IgD-negative memory B cell (primary cell): ENCODE data around the gene RHEB. TPM values are rescaled to one million over a fixed set of nuclear protein-coding genes. Genes with fewer than 3 reads are reported as not detected.
A peak's percentile ranks its signal among the peaks of the same experiment; 100 is the strongest.
"Not testable (repeated sequence)": the region's sequence is repeated elsewhere in the genome, so short reads cannot be mapped to it uniquely, and the experiment has no call there.

Source experiments
- H3K27ac Mint-ChIP-seq, 3 donors: one replicate each; pipeline ENCODE4 v1.8.0; 2020 to 2022; ENCODE audit warnings: mild to moderate bottlenecking in 3 of 3, mixed read lengths in 3 of 3, moderate library complexity in 1 of 3
- H3K27me3 Mint-ChIP-seq: one replicate; pipeline ENCODE4 v1.8.0; 2021; ENCODE audit warnings: mixed read lengths
- H3K36me3 Mint-ChIP-seq: one replicate; pipeline ENCODE4 v1.8.0; 2020; ENCODE audit warnings: mild to moderate bottlenecking, mixed read lengths
- H3K4me1 Mint-ChIP-seq, 3 donors: one replicate each; pipeline ENCODE4 v1.8.0; 2020 to 2022; ENCODE audit warnings: mixed read lengths in 3 of 3, mild to moderate bottlenecking in 1 of 3
- H3K4me3 Mint-ChIP-seq, 4 donors: one replicate each; pipeline ENCODE4 v1.8.0; 2020 to 2022; ENCODE audit warnings: mild to moderate bottlenecking in 4 of 4, mixed read lengths in 4 of 4, moderate library complexity in 3 of 4
- H3K9me3 Mint-ChIP-seq, 3 donors: one replicate each; pipeline ENCODE4 v1.8.0; 2020 to 2021; ENCODE audit warnings: mixed read lengths in 3 of 3, mild to moderate bottlenecking in 1 of 3
- polyA plus RNA-seq: library from polyadenylated mRNA; unstranded; fragments of 300-500 nt; fragmentation: Illumina TruSeq; gene quantifications from one replicate; pipeline ENCODE4 v1.2.3, GENCODE V29; 2021

The RHEB gene
- polyA plus RNA-seq, 1 donor from 2014 or later = 34.3 TPM

DNA sequence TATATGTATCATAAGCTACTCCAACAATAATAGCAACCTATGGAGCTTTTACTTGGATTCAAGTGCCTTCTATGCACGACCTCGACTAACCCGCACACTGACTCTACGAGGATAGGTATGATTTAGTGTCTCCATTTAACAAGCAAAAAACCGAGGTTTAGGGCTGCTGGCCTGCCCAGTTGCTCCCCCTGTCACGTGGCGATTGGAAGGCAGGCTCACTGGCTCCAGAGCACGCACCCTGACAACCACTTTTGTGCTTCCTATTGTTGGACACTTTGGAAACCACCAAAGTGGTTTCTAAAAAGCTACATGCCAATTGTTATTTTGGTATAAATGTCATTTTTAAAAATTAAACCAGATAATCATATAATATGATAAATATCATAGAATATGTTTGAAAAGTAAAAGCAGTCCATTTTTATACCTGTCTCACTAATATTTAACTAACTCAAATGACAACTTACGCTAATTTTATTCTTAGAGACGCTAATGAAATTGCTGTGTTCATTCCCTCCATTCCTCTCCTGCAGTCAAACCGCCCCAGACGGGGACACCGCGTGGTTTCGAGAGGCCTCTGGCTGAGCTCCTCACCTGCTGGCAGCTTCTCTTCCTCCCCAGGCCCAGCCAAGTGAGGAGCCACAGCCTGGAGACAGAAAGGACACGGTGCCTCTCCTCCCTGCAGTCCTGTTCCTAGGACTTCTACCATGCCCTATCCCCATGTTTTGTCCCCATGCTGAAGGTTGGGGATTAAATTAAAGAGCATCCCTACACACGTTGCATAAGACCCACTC lies 22.2 kb upstream of the RHEB start:
- Mint-ChIP-seq H3K9me3 (peaks cover 0 to 3% (median 2%) of the 10 kb centered on the region in 3 donors), H3K36me3 (no peaks in the 10 kb centered on the region), H3K27me3 (peaks cover 15% of the 10 kb centered on the region), H3K27ac (no peak overlapping the region), H3K4me1 (peaks cover 0 to 2% (median 0%) of the 10 kb centered on the region in 3 donors), H3K4me3 (no peak overlapping the region)

DNA sequence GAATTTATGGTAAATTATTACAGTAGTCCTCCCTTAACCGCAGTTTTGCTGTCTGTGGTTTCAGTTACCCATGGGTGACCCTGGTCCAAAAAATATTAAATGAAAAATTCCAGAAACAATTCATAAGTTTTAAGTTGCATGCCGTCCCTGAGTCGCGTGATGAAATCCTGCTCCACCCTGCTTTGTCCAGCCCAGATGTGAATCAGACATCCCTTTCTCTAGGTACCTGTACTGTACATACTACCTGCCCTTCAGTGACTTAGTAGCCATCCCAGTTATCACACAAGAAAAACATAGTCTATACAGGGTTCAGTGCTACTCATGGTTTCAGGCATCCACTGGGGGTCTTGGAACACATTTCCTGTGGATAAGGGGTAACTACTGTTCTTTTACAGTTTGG lies 20.5 kb upstream of the RHEB start:
- Mint-ChIP-seq H3K27me3 (peaks cover 14% of the 10 kb centered on the region), H3K4me3 (no peak overlapping the region), H3K27ac (no peak overlapping the region)

DNA sequence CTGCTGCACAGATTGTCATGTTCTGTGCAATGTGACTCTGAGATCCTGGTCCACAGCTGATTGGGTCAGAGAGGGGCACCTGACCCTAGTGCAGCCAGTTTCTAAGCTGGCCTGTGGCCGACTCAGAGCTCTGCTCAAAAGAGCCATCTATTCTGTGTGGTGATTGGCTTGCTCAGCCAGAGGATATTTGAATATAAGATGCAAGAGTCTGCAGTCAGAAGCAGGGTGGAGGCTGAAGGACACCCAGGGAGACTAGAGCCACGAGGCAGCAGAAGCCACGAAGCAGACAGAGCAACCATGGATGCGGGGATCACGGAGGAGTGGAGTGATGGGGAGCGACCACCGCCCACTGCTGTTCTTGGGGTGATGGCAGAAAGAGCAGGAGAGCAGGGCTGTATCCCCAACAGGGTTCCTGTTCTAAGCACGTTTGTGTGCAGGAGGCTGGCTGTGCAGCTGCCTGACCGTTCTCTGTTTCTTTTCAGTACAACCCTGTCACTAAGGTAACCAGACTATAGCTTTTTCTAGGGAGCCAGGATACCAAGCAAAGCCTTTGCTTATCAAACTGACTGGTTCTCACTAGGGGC lies 19.5 kb upstream of the RHEB start:
- Mint-ChIP-seq H3K27ac (no peak overlapping the region), H3K36me3 (peaks cover 3% of the 10 kb centered on the region), H3K4me1 (peaks cover 0 to 5% (median 0%) of the 10 kb centered on the region in 3 donors), H3K4me3 (no peak overlapping the region), H3K27me3 (peaks cover 13% of the 10 kb centered on the region), H3K9me3 (peaks cover 1 to 9% (median 5%) of the 10 kb centered on the region in 3 donors)

More for the DNA sequence above, 20.5 kb upstream of the RHEB start:
- peaks cover 3% of the 10 kb centered on the region for H3K36me3 Mint-ChIP-seq
- H3K4me1 Mint-ChIP-seq = peaks cover 0 to 5% (median 0%) of the 10 kb centered on the region in 3 donors
- peaks cover 1 to 9% (median 5%) of the 10 kb centered on the region in 3 donors for H3K9me3 Mint-ChIP-seq

DNA sequence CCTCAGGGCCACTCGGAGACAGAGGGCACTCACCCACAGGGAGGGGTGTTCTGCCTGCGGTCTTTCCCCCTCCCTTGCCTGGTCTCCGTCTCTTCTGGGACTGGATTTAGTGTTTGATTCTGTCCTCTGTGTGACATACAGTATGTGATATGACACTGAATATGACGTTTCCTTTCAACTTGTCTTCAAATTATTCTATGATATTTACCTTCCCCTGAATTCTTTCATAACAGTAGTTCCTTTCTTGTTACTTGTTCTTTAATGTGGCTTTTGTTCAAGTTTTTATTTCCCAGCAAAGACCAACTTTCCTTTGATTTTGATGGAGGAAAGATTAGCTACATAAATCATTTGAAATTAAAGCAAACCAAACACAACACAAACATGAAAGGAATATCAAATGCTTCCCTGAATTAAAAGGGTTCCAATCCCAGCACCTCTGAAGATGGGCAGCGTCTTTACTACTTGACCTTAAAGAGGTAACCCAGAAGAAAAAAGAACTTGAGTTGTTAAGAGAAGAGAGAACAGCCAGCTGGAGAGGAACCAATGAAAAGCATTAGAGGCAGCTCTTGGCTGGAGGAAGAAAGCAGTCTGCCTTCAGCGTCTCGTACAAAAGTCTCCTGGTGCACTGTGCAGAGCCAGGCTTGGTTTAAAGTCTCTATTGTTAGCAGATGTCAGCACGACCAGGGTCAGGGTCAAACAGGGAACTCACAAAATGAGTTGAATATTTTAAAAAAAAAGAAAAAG lies 18.3 kb upstream of the RHEB start:
- H3K27ac Mint-ChIP-seq = no peak overlapping the region
- peaks cover 13% of the 10 kb centered on the region for H3K27me3 Mint-ChIP-seq

DNA sequence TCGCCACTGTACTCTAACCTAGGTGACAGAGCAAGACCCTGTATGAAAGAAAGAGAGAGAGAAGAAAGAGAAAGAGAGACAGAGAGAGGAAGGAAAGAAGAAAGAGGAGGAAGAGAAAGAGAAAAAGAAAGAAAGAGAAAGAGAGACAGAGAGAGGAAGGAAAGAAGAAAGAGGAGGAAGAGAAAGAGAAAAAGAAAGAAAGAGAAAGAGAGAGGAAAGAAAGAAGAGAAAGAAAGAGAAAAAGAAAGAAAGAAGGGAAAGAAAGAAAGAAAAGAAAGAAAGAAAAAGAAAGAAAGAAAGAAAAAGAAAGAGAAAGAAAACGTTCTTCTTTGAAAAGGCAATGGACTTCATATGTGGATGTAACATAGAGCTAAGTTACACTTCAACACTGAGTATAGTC lies 16.5 kb upstream of the RHEB start:
- Mint-ChIP-seq H3K27me3 (peaks cover 11% of the 10 kb centered on the region), H3K9me3 (peaks cover 1 to 16% (median 14%) of the 10 kb centered on the region in 3 donors)
- not testable (repeated sequence) for H3K36me3 Mint-ChIP-seq, H3K4me3 Mint-ChIP-seq, H3K27ac Mint-ChIP-seq, H3K4me1 Mint-ChIP-seq

More for the DNA sequence above, 18.3 kb upstream of the RHEB start:
- Mint-ChIP-seq H3K36me3 (peaks cover 3% of the 10 kb centered on the region), H3K4me1 (peaks cover 0 to 5% (median 0%) of the 10 kb centered on the region in 3 donors), H3K9me3 (peaks cover 1 to 9% (median 6%) of the 10 kb centered on the region in 3 donors), H3K4me3 (peak overlapping the region in 1 of 4 donors; percentile 40)

DNA sequence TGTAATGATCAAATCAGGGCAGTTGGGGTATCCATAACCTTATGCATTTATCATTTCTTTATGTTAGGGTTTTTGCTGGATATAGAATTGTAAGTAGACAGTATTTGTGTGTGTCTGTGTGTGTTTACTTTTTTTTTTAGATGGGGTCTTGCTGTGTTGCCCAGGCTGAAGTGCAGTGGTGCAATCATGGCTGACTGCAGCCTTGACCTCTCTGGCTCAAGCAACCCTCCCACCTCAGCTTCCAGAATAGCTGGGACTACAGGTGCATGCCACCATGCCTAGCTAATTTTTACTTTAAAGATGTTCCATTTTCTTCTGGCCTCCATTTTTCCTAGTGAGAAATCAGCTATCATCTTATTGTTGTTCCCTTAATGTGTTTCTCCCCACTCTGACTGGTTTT lies 10.1 kb upstream of the RHEB start:
- H3K4me1 Mint-ChIP-seq = no peaks in the 10 kb centered on the region
- H3K4me3 Mint-ChIP-seq = no peak overlapping the region
- H3K27me3 Mint-ChIP-seq = no peaks in the 10 kb centered on the region
- no peak overlapping the region for H3K27ac Mint-ChIP-seq
- peaks cover 0 to 23% (median 21%) of the 10 kb centered on the region in 3 donors for H3K9me3 Mint-ChIP-seq
- H3K36me3 Mint-ChIP-seq = peaks cover 1% of the 10 kb centered on the region

DNA sequence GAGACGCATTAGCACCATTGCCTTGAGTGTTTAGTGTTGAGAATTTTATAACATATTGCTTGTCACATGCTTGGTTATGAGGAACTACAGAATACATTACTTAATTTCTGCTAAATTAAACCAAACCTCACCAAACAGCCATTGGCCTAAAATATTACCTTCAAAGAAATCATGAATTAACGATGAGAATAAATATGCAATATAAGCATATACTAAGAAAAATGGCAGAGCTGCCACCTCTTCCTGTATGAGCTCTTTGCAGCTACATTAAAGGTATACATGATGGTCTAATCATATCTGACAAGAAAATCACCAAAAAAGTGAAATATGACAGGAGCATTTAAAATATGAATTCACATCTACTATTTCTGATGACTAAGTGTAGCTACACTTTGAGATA lies 5.2 kb upstream of the RHEB start:
- peaks cover 0 to 4% (median 0%) of the 10 kb centered on the region in 3 donors for H3K4me1 Mint-ChIP-seq
- H3K9me3 Mint-ChIP-seq = peaks cover 0 to 6% (median 5%) of the 10 kb centered on the region in 3 donors
- no peak overlapping the region for H3K27ac Mint-ChIP-seq
- no peak overlapping the region for H3K4me3 Mint-ChIP-seq
- no peaks in the 10 kb centered on the region for H3K36me3 Mint-ChIP-seq
- H3K27me3 Mint-ChIP-seq = no peaks in the 10 kb centered on the region

DNA sequence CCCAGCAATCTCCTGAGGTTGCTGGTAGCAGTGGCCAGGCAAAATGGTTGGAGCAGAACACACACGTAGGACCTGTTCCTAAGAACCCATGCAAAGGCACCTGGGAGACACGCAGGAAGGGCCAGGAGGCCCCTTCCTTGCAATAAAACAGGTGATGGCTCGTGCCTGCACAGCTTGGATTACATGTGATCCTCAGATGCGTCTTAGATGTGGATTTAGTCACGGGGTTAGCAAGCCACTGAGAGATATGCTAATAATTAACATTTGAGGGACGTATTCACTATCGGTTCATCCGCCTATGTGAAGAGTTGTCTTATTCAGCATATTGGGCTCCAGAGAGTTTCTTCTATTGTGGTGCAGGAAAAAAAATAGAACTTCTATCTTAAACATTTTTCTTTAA lies 4.6 kb upstream of the RHEB start:
- Mint-ChIP-seq H3K4me3 (no peak overlapping the region), H3K36me3 (no peaks in the 10 kb centered on the region), H3K4me1 (peaks cover 0 to 4% (median 0%) of the 10 kb centered on the region in 3 donors), H3K27me3 (no peaks in the 10 kb centered on the region), H3K9me3 (peaks cover 0 to 5% (median 3%) of the 10 kb centered on the region in 3 donors), H3K27ac (no peak overlapping the region)

DNA sequence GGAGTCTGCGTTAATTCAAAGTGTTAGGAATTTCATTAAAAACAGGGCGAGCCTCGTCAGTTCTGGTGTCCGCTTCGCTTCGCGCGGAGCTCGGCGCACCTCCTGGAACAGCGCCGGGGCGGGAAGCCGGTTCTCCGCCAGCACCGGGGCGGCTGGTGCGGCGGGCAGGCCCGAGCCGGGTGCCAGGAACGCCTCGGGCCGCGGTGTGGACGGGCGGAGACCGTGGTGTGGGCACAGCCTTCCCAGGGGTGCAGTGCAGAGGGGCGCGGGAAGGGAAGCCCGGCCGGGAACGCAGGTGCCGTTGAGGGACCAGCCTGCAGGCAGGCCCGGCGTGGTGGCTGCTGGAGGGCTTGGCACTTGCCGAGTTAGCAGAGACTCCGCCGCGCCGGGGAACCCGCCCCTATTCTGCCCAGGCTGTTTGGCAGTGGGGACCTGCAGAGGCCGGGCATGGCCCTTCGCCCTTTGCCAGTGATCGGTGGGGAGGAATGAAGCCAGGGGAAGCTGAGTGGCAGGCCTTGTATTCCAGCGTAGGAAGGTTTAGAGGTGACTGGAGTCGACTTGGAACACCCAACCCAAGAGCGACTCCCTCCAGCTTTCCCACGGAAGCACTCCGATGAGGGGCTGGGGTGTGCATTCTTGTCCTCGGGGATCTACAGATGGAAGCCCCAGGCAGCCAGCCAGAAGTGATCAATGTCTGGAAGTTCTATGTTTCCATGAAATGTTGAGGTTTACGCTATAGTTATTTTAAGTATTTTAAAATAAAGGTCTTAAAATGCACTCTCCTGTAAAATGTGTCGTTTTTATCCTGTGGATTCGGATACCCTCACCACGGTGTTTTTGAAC lies 945 bp upstream of the RHEB start:
- peak overlapping the region in 2 of 3 donors; percentile 94 to 100 for H3K27ac Mint-ChIP-seq
- H3K27me3 Mint-ChIP-seq = no peaks in the 10 kb centered on the region
- H3K4me1 Mint-ChIP-seq = peaks cover 21 to 27% (median 21%) of the 10 kb centered on the region in 3 donors

DNA sequence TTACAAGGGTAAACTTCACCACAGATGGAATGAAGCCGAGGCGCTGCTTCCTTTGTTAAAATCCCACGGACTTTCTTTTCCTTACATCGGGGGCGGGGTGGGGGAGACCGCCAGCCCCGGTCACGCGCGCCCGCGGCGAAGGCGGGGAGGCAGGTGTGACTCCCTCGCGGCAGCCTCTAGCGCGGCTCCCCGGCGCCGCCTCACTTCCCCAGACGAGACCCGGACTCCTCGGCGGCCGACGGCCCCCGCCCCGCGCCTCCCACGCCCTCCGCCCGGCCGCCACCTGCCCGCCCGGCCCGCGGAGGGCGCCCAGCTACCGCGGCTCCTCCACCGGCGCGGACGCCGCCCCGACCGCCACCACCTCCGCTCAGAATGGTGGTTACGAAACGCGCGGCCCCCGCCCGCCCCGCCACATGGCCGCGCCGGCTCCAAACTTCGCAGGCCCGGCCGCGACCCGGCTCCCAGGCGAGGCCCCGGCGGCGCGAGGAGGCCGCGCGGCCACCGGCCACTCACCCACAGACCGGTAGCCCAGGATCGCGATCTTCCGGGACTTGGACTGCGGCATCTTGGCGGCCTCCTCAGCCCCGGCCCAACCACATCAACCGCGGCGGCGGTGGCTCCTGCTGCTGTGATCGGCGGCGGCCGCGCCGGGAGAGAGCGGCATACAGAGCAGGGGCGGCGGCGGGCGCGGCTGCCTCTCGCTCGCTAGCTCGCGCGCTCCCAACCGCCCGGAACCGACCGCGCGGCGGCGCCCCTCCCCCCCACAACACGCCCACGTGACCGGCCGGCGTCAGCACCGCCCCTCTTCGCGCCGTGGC lies 539 bp downstream of the RHEB start:
- not testable (repeated sequence) for H3K27me3 Mint-ChIP-seq, H3K36me3 Mint-ChIP-seq, H3K9me3 Mint-ChIP-seq
- Mint-ChIP-seq H3K4me1 (peaks cover 25 to 38% (median 32%) of the 10 kb centered on the region in 3 donors), H3K27ac (peak overlapping the region; percentile 94 to 100 (median 98)), H3K4me3 (peak overlapping the region; percentile 90 to 96 (median 95))

More for the DNA sequence above, 945 bp upstream of the RHEB start:
- Mint-ChIP-seq H3K4me3 (peak overlapping the region; percentile 86 to 96 (median 92)), H3K36me3 (no peaks in the 10 kb centered on the region), H3K9me3 (no peaks in the 10 kb centered on the region)

DNA sequence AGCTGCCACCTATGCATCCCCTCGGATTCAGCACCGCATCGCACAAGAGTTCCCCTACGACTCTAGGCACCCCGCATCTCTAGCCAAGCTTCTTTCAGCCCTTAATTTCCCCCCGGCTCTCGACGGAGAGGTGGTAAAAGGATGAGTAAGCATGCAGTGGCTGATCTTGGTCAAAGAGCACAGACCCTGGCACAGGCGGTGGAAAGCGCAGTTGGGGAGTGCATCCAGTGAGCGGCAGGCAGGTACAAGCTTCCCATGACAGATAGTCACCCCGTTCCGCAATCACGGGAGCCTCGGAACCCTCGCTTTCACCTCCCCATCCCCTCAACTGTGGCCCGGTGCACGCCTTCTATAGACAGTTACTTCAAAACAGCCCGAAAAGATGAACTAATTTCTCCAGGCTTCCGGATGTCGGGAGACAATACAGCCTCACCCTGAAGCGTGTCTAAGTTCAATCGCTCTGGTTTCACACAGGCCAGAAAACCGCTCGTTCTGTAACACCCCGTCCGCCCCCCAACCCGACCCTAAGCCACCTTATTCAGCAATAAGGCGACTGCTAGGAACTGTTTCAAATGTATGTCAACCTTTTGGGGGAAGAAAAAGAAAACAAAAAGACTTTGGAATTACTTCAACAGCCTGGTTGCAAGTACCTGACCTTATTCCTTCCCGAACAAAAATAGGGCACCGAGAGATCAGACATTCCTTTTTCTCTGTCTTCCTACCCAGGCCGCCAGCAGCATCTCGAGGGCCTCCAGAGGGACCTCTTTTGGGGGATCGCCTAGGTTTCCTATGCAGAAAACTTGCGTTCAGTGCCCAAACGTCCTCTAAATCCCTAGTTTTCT lies 1.4 kb downstream of the RHEB start:
- Mint-ChIP-seq H3K4me1 (peaks cover 25 to 45% (median 35%) of the 10 kb centered on the region in 3 donors), H3K36me3 (no peaks in the 10 kb centered on the region), H3K4me3 (peak overlapping the region; percentile 90 to 95 (median 93)), H3K27ac (peak overlapping the region; percentile 92 to 96 (median 94)), H3K9me3 (no peaks in the 10 kb centered on the region), H3K27me3 (no peaks in the 10 kb centered on the region)

DNA sequence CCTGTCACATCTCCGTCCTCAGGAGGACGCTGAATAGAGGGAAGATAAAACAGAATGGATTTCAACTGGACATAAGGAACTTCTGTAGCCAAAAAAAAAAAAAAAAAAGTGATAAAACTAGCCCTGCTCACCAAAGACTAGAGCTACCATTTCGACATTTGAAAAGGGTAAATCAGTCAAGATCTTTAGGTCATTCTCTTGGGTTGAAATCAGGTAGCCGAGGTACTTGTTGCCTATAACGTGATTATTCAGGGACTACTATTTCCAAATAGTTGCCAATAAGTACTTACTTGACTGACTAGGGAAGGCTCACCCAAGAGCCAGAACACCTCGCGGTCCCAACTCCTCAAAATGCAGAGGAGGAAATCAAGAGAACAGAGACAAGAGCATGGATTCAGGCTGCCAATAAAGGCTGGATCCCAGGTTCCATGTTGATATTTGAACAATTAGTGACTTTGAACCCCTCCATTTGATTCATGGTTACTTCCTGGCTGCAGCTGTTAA lies 2.0 kb downstream of the RHEB start:
- Mint-ChIP-seq H3K27me3 (no peaks in the 10 kb centered on the region), H3K4me3 (peak overlapping the region; percentile 90 to 95 (median 93)), H3K36me3 (no peaks in the 10 kb centered on the region), H3K27ac (peak overlapping the region in 2 of 3 donors; percentile 92 to 94), H3K9me3 (no peaks in the 10 kb centered on the region), H3K4me1 (peaks cover 25 to 49% (median 39%) of the 10 kb centered on the region in 3 donors)

DNA sequence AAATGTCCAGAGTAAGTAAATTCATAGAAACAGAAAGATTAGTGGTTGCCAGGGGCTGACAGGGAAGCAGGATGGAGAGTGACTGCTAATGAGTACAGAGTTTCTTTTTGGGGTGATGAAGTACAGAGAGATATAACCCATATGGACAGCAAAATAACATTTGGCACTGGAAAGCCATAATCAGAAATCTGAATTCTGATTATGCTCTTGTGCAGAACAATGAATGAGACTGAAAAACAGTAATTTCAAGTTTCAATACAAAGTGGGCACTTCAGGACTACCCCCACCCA lies 4.5 kb downstream of the RHEB start:
- H3K27ac Mint-ChIP-seq = peak overlapping the region in 1 of 3 donors; percentile 94
- H3K4me1 Mint-ChIP-seq = peaks cover 33 to 64% (median 54%) of the 10 kb centered on the region in 3 donors
- no peaks in the 10 kb centered on the region for H3K9me3 Mint-ChIP-seq
- peak overlapping the region in 2 of 4 donors; percentile 1 to 95 for H3K4me3 Mint-ChIP-seq
- H3K27me3 Mint-ChIP-seq = no peaks in the 10 kb centered on the region
- no peaks in the 10 kb centered on the region for H3K36me3 Mint-ChIP-seq
